HepG2 (cell line): ENCODE data around the gene NEDD4L. TPM values are rescaled to one million over a fixed set of nuclear protein-coding genes. Genes with fewer than 3 reads are reported as not detected.

Experiments used
- ARNTL ChIP-seq: sonication (generic); formaldehyde crosslinking; IDR thresholded peaks from 2 replicates; pipeline ENCODE4 v1.4.0; 2020; ENCODE audit warnings: mild to moderate bottlenecking, missing genetic modification reagents
- ASH2L ChIP-seq: fragments of 300-600, 200-600 bp; sonication (generic); IDR thresholded peaks from 2 replicates; pipeline ENCODE4 v1.7.0; 2017; ENCODE audit warnings: low read depth, mild to moderate bottlenecking, moderate library complexity, mixed read lengths, low read length; ENCODE audit not compliant: insufficient read length
- ELF3 ChIP-seq: IDR thresholded peaks from 2 replicates; pipeline ENCODE4 v1.6.1; 2016; ENCODE audit warnings: missing genetic modification reagents, missing compliant biosample characterization
- GABPA ChIP-seq, 2 experiments: IDR thresholded peaks; 2 replicates each; pipeline ENCODE4 v1.6.1; 2011 to 2016; ENCODE audit warnings: low read depth in 2 of 2, low read length in 1 of 2, missing biosample characterization in 1 of 2, missing genetic modification characterization in 1 of 2
- GATAD2A ChIP-seq: IDR thresholded peaks from 2 replicates; pipeline ENCODE4 v1.6.1; 2016
- RBFOX2 ChIP-seq: fragments of 200-400 bp; formaldehyde crosslinking; IDR thresholded peaks from 2 replicates; pipeline ENCODE4 v1.6.1; 2017; ENCODE audit warnings: low read depth, mild to moderate bottlenecking, low read length
- RBM39 ChIP-seq: fragments of 200-400 bp; formaldehyde crosslinking; IDR thresholded peaks from one replicate; pipeline ENCODE4 v1.6.1; 2018; ENCODE audit warnings: antibody characterized with exemption, mild to moderate bottlenecking, low read depth, low read length; ENCODE audit not compliant: poor library complexity, severe bottlenecking
- SMAD1 ChIP-seq: sonication (generic); formaldehyde crosslinking; IDR thresholded peaks from 2 replicates; pipeline ENCODE4 v1.4.0; 2020; ENCODE audit warnings: missing genetic modification reagents, low read depth, mild to moderate bottlenecking, borderline replicate concordance
- ZBTB7A ChIP-seq: sonication (generic); formaldehyde crosslinking; IDR thresholded peaks from 2 replicates; pipeline ENCODE4 v1.8.0; 2022; ENCODE audit warnings: mild to moderate bottlenecking, missing genetic modification reagents
- ZNF17 ChIP-seq: sonication (generic); formaldehyde crosslinking; IDR thresholded peaks from 2 replicates; pipeline ENCODE4 v1.5.0; 2020; ENCODE audit warnings: mild to moderate bottlenecking, missing genetic modification reagents
- ZNF3 ChIP-seq: IDR thresholded peaks from 2 replicates; pipeline ENCODE4 v1.7.0; 2017; ENCODE audit warnings: inconsistent platforms
- ZNF567 ChIP-seq: sonication (generic); formaldehyde crosslinking; IDR thresholded peaks from 2 replicates; pipeline ENCODE4 v1.8.1; 2023; ENCODE audit warnings: mild to moderate bottlenecking, missing genetic modification reagents, borderline replicate concordance
- ZNF747 ChIP-seq: sonication (generic); formaldehyde crosslinking; IDR thresholded peaks from 2 replicates; pipeline ENCODE4 v1.8.1; 2023; ENCODE audit warnings: missing genetic modification reagents, mild to moderate bottlenecking, borderline replicate concordance
- polyA plus RNA-seq, 8 experiments: library from polyadenylated mRNA; depleted of rRNA in 3 of 8; stranded (reverse) in 7 of 8; unstranded in 1 of 8; fragments of >200 nt; fragmentation: Illumina TruSeq in 4 of 8; extraction: Trizol in 4 of 8; gene quantifications; 2 replicates each; pipeline versions ENCODE4 v1.2.1 to v1.2.3, GENCODE V29; 2011 to 2016; ENCODE audit warnings: low read depth in 4 of 8, missing spikeins in 1 of 8, mixed read lengths in 1 of 8; ENCODE audit not compliant: insufficient read depth in 1 of 8
- total RNA-seq, 5 experiments: library from RNA; depleted of rRNA; stranded (reverse); fragments of >200 nt; fragmentation: Illumina TruSeq; extraction: Trizol; gene quantifications; 2 replicates each; pipeline ENCODE4 v1.2.3, GENCODE V29; 2016; ENCODE audit warnings: low read depth in 1 of 5
- TF ChIP-seq, protein P1 (sequence below): sonication (generic); formaldehyde crosslinking; IDR thresholded peaks from 2 replicates; pipeline ENCODE4; 2020; ENCODE audit warnings: missing genetic modification reagents, mild to moderate bottlenecking, borderline replicate concordance
- TF ChIP-seq, protein P2 (sequence below): sonication (generic); formaldehyde crosslinking; IDR thresholded peaks from 2 replicates; pipeline ENCODE4 v1.8.0; 2022; ENCODE audit warnings: mild to moderate bottlenecking, missing genetic modification reagents
- TF ChIP-seq, protein P3 (sequence below): sonication (generic); formaldehyde crosslinking; IDR thresholded peaks from 2 replicates; pipeline ENCODE4 v1.8.0; 2022; ENCODE audit warnings: missing genetic modification reagents, mild to moderate bottlenecking, borderline replicate concordance
- TF ChIP-seq, protein P4 (sequence below): sonication (generic); formaldehyde crosslinking; IDR thresholded peaks from 2 replicates; pipeline ENCODE4 v1.5.0; 2020; ENCODE audit warnings: mild to moderate bottlenecking, missing genetic modification reagents
- TF ChIP-seq, protein P5 (sequence below): sonication (generic); formaldehyde crosslinking; conservative IDR thresholded peaks from 2 replicates; pipeline ENCODE4 v1.8.0; 2022; ENCODE audit warnings: missing genetic modification reagents
- TF ChIP-seq, protein P6 (sequence below): sonication (generic); formaldehyde crosslinking; IDR thresholded peaks from 2 replicates; pipeline ENCODE4 v1.8.0; 2022; ENCODE audit warnings: mild to moderate bottlenecking, missing genetic modification reagents, moderate library complexity

NEDD4L gene
- total and polyA plus RNA-seq, 2 of the 13 experiments (the other 11 are each of a cell fraction or from before 2014, with no cell fraction given): 168 to 390 TPM

DNA sequence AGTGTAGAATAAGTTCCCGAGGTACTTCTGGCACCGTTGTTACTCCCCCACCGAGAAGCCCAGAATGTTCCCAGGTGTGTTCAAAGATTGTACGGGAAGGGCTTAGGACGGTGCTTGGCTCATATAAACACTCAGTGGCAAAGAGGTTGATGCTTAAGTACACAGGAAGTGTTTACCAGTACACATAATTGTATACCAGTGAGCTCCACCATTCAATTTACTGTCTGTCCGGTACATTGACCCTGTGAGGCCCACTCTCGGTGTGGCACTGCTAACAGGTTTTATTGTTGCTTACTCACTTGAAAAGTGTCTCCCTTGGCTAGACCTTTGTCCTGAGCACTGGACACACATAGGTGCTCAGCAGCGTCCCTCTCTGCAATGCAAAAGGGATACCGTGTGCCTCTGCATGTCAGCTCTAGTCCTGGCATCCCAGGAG is 191.0 kb downstream of the NEDD4L start (continued):
- TF ChIP-seq, protein P1, sequence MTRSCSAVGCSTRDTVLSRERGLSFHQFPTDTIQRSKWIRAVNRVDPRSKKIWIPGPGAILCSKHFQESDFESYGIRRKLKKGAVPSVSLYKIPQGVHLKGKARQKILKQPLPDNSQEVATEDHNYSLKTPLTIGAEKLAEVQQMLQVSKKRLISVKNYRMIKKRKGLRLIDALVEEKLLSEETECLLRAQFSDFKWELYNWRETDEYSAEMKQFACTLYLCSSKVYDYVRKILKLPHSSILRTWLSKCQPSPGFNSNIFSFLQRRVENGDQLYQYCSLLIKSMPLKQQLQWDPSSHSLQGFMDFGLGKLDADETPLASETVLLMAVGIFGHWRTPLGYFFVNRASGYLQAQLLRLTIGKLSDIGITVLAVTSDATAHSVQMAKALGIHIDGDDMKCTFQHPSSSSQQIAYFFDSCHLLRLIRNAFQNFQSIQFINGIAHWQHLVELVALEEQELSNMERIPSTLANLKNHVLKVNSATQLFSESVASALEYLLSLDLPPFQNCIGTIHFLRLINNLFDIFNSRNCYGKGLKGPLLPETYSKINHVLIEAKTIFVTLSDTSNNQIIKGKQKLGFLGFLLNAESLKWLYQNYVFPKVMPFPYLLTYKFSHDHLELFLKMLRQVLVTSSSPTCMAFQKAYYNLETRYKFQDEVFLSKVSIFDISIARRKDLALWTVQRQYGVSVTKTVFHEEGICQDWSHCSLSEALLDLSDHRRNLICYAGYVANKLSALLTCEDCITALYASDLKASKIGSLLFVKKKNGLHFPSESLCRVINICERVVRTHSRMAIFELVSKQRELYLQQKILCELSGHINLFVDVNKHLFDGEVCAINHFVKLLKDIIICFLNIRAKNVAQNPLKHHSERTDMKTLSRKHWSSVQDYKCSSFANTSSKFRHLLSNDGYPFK (CRISPR knock-in tag): no peak
- TF ChIP-seq RBM39: no peak
- TF ChIP-seq, protein P2, sequence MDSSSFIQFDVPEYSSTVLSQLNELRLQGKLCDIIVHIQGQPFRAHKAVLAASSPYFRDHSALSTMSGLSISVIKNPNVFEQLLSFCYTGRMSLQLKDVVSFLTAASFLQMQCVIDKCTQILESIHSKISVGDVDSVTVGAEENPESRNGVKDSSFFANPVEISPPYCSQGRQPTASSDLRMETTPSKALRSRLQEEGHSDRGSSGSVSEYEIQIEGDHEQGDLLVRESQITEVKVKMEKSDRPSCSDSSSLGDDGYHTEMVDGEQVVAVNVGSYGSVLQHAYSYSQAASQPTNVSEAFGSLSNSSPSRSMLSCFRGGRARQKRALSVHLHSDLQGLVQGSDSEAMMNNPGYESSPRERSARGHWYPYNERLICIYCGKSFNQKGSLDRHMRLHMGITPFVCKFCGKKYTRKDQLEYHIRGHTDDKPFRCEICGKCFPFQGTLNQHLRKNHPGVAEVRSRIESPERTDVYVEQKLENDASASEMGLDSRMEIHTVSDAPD (CRISPR knock-in tag): peak; percentile 50; the same call in 1 of the 2 replicates
- TF ChIP-seq GATAD2A (CRISPR knock-in tag): peak; percentile 42
- TF ChIP-seq ZNF747: no peak
- TF ChIP-seq, protein P3, sequence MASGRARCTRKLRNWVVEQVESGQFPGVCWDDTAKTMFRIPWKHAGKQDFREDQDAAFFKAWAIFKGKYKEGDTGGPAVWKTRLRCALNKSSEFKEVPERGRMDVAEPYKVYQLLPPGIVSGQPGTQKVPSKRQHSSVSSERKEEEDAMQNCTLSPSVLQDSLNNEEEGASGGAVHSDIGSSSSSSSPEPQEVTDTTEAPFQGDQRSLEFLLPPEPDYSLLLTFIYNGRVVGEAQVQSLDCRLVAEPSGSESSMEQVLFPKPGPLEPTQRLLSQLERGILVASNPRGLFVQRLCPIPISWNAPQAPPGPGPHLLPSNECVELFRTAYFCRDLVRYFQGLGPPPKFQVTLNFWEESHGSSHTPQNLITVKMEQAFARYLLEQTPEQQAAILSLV (CRISPR knock-in tag): no peak
- no peak for TF ChIP-seq ZNF17 (CRISPR knock-in tag)
- TF ChIP-seq RBFOX2: no peak
- TF ChIP-seq, protein P4, sequence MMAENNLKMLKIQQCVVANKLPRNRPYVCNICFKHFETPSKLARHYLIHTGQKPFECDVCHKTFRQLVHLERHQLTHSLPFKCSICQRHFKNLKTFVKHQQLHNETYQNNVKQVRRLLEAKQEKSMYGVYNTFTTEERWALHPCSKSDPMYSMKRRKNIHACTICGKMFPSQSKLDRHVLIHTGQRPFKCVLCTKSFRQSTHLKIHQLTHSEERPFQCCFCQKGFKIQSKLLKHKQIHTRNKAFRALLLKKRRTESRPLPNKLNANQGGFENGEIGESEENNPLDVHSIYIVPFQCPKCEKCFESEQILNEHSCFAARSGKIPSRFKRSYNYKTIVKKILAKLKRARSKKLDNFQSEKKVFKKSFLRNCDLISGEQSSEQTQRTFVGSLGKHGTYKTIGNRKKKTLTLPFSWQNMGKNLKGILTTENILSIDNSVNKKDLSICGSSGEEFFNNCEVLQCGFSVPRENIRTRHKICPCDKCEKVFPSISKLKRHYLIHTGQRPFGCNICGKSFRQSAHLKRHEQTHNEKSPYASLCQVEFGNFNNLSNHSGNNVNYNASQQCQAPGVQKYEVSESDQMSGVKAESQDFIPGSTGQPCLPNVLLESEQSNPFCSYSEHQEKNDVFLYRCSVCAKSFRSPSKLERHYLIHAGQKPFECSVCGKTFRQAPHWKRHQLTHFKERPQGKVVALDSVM (CRISPR knock-in tag): no peak
- no peak for TF ChIP-seq ZBTB7A (CRISPR knock-in tag)
- TF ChIP-seq, protein P5, sequence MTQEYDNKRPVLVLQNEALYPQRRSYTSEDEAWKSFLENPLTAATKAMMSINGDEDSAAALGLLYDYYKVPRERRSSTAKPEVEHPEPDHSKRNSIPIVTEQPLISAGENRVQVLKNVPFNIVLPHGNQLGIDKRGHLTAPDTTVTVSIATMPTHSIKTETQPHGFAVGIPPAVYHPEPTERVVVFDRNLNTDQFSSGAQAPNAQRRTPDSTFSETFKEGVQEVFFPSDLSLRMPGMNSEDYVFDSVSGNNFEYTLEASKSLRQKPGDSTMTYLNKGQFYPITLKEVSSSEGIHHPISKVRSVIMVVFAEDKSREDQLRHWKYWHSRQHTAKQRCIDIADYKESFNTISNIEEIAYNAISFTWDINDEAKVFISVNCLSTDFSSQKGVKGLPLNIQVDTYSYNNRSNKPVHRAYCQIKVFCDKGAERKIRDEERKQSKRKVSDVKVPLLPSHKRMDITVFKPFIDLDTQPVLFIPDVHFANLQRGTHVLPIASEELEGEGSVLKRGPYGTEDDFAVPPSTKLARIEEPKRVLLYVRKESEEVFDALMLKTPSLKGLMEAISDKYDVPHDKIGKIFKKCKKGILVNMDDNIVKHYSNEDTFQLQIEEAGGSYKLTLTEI: no peak
- no peak for TF ChIP-seq ASH2L
- TF ChIP-seq ARNTL: no peak
- TF ChIP-seq ELF3 (CRISPR knock-in tag): peak; percentile 38; the same call in 1 of the 2 replicates
- TF ChIP-seq, protein P6, sequence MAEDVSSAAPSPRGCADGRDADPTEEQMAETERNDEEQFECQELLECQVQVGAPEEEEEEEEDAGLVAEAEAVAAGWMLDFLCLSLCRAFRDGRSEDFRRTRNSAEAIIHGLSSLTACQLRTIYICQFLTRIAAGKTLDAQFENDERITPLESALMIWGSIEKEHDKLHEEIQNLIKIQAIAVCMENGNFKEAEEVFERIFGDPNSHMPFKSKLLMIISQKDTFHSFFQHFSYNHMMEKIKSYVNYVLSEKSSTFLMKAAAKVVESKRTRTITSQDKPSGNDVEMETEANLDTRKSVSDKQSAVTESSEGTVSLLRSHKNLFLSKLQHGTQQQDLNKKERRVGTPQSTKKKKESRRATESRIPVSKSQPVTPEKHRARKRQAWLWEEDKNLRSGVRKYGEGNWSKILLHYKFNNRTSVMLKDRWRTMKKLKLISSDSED (CRISPR knock-in tag): no peak
- no peak for TF ChIP-seq ZNF567 (CRISPR knock-in tag)
- no peak for TF ChIP-seq SMAD1 (CRISPR knock-in tag)
- no peak for TF ChIP-seq GABPA (IDR thresholded peaks at IDR 0.05; ENCODE audit: low read depth, low read length)
- TF ChIP-seq GABPA (CRISPR knock-in tag; IDR thresholded peaks at IDR 0.05; ENCODE audit: low read depth): no peak
- 0 out of 2 replicates have a peak, but pooled peaks have one; percentile 62 for TF ChIP-seq ZNF3
